Erythroblast (primary cell): ENCODE measurements around the gene PGGT1B.

ENCODE experiments used
- GATA1 ChIP-seq: IDR thresholded peaks from 2 replicates; pipeline ENCODE4 v1.6.1; 2011; ENCODE audit warnings: low read depth, mild to moderate bottlenecking, control low read depth, low read length, moderate library complexity
- POLR2A ChIP-seq: IDR thresholded peaks from 2 replicates; pipeline ENCODE4 v1.6.1; 2011; ENCODE audit warnings: mild to moderate bottlenecking, low read length

- TF ChIP-seq POLR2A, result no peak
- TF ChIP-seq GATA1, result no peak
These were observed 8.8 kb upstream of the PGGT1B start for GRCh38 chr5:115271295-115272050.
